LHCN-M2 (cell line): Measurements from ENCODE around the gene KPRP. TPM values are rescaled to one million over a fixed set of nuclear protein-coding genes. Genes with fewer than 3 reads are reported as not detected.

Experiments
- DNase-seq: peaks from one replicate; pipeline ENCODE4 v3.0.0-alpha.2; 2012; ENCODE audit warnings: low read depth
- total RNA-seq: library from RNA; depleted of rRNA; stranded (reverse); fragments of >200 nt; gene quantifications from 2 replicates; pipeline ENCODE4 v1.2.3, GENCODE V29; 2014; rRNA removed

The KPRP gene
- total RNA-seq, 1 experiment from 2014 or later, result not detected

GRCh38 chr1:152770411-152770810 lies 12.6 kb downstream of the KPRP start:
- no peak for DNase-seq

- DNase-seq, result no peak
Observed at GRCh38 chr1:152774875-152775274, 17.1 kb downstream of the KPRP start, which contains the start of gene LCE1F. Gene LCE1F, plus strand, starts transcription at chr1:152775140. Its CDS starts 1,232 bp downstream, at chr1:152776372.

DNA sequence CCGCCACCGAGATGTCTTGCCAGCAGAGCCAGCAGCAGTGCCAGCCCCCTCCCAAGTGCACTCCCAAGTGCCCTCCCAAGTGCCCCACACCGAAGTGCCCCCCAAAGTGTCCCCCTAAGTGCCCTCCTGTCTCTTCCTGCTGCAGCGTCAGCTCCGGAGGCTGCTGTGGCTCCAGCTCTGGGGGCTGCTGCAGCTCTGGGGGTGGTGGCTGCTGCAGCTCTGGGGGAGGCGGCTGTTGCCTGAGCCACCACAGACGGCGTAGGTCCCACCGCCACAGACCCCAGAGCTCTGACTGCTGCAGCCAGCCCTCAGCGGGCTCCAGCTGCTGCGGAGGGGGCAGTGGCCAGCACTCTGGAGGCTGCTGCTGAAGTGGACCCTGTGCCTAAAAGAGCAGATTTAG lies 18.5 kb downstream of the KPRP start:
- no peak for DNase-seq

- peak; percentile 27 for DNase-seq
Observed at GRCh38 chr1:152777510-152778137, 19.8 kb downstream of the KPRP start.

GRCh38 chr1:152783095-152783494 lies 25.3 kb downstream of the KPRP start:
- no peak for DNase-seq

DNA sequence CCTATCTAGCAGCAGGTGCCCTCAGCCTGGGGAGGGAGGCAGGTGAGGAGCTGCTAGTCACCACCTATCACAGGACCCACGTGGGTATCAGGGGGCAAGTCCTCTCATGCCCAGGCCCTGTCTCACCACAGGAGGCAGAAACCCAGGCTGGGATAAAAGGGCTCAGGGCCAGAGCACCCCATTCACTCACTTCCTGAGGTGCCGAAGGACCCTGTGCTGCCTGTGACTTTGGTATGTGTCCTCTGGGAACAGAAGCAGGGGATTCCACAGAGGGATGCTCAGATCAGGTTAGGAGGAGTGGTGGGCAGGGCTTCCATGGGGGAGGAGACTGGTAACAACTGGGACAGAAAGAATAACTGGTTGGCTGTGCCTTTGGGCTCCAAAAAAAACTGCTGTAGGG lies 28.3 kb downstream of the KPRP start, which contains the start of gene LCE1E:
LCE1E (plus strand) TSS at position 181 of the 400 bp plus-strand sequence. CDS start 1,043 bp downstream, outside the sequence.
- DNase-seq, result no peak

GRCh38 chr1:152795686-152796085 lies 37.9 kb downstream of the KPRP start:
- no peak for DNase-seq

GRCh38 chr1:152796421-152796820 lies 38.6 kb downstream of the KPRP start, which contains the start of gene LCE1D:
Gene LCE1D, plus strand, starts transcription at chr1:152796721. Its CDS starts 1,074 bp downstream, at chr1:152797795.
- no peak for DNase-seq

- no peak for DNase-seq
Observed at GRCh38 chr1:152801333-152801732, 43.5 kb downstream of the KPRP start.

DNA sequence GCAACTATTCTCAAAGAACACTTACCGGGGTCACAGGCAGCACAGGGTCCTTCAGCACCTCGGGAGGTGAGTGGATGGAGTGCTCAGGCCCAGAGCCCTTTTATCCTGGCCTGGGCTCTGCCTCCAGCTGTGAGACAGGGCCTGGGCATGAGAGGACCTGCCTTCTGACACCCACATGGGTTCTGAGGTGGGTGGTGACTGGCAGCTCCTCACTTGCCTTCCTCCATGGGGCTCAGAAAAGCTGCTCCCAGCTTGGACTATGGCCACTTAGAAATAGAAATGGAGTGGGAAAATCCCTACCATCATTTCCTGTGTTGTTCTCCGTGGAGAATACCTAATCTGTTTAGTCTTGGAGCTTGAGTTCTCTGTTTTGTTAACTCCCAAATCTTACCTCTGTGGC lies 48.8 kb downstream of the KPRP start, which contains the start of gene LCE1C:
LCE1C (minus strand) TSS at position 76 of the 400 bp plus-strand sequence. CDS start 1,173 bp downstream, outside the sequence.
- no peak for DNase-seq

DNA sequence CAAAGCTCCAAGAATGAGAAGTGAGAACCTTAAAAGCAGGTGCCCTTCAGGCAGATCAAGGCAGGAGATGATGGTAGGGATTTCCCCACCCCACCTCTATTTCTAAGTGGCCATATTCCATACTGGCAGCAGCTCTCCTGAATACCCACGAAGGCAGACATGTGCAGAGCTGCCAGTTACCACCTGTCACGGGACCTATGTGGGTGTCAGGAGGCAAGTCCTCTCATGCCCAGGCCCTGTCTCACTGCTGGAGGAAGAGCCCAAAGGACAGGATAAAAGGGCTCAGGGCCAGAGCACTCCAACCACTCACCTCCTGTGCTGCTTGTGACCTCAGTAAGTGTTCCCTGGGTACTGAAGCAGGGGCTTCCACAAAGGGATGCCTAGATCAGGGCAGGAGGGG lies 53.2 kb downstream of the KPRP start:
- DNase-seq, result no peak

Other genes with a start within 250 kb of the KPRP start
- gene LCE5A, start 247.2 kb upstream of the KPRP start, total RNA-seq, result not detected in 2 replicates
- gene CRCT1, start 243.5 kb upstream of the KPRP start, total RNA-seq, result not detected in 2 replicates
- gene LCE3E, start 191.2 kb upstream of the KPRP start, total RNA-seq, result not detected in 2 replicates
- 0.32 and 0.69 TPM in 2 replicates for gene LCE3D, start 177.5 kb upstream of the KPRP start, total RNA-seq
- not detected in 2 replicates for gene LCE3C, start 157.8 kb upstream of the KPRP start, total RNA-seq
- not detected in 2 replicates for gene LCE3B, start 144.2 kb upstream of the KPRP start, total RNA-seq
- gene LCE3A, start 134.9 kb upstream of the KPRP start, total RNA-seq, result not detected in 2 replicates
- not detected in 2 replicates for gene LCE2D, start 94.6 kb upstream of the KPRP start, total RNA-seq
- not detected in 2 replicates for gene LCE2C, start 82.7 kb upstream of the KPRP start, total RNA-seq
- not detected in 2 replicates for gene LCE2B, start 71.9 kb upstream of the KPRP start, total RNA-seq
- not detected in 2 replicates for gene LCE2A, start 59.7 kb upstream of the KPRP start, total RNA-seq
- gene LCE4A, start 49.9 kb upstream of the KPRP start, total RNA-seq, result not detected in 2 replicates
- not detected in 2 replicates for gene LCE1F, start 17.1 kb downstream of the KPRP start, total RNA-seq
- gene LCE1E, start 28.2 kb downstream of the KPRP start, total RNA-seq, result not detected in 2 replicates
- gene LCE1D, start 38.7 kb downstream of the KPRP start, total RNA-seq, result not detected in 2 replicates
- not detected in 2 replicates for gene LCE1C, start 48.6 kb downstream of the KPRP start, total RNA-seq
- not detected in 2 replicates for gene LCE1B, start 53.9 kb downstream of the KPRP start, total RNA-seq
- not detected in 2 replicates for gene LCE1A, start 69.4 kb downstream of the KPRP start, total RNA-seq
- not detected in 2 replicates for gene LCE6A, start 84.8 kb downstream of the KPRP start, total RNA-seq
- not detected in 2 replicates for gene LCE7A, start 102.0 kb downstream of the KPRP start, total RNA-seq
- not detected in 2 replicates for gene SMCP, start 120.3 kb downstream of the KPRP start, total RNA-seq
- not detected in 2 replicates for gene IVL, start 150.5 kb downstream of the KPRP start, total RNA-seq
- not detected in 2 replicates for gene SPRR5, start 189.2 kb downstream of the KPRP start, total RNA-seq
- gene SPRR4, start 212.6 kb downstream of the KPRP start, total RNA-seq, result not detected in 2 replicates
- not detected in 2 replicates for gene SPRR1A, start 226.1 kb downstream of the KPRP start, total RNA-seq
- not detected in 2 replicates for gene SPRR3, start 243.7 kb downstream of the KPRP start, total RNA-seq